A549 (cell line): ENCODE measurements around the gene TMEM39B. TPM values are rescaled to one million over a fixed set of nuclear protein-coding genes. Genes with fewer than 3 reads are reported as not detected.
A peak's percentile ranks its signal among the peaks of the same experiment; 100 is the strongest.

Source experiments
- ATAC-seq, 2 experiments: fragments of 200-7000 bp in 1 of 2; fragments of >200 bp in 1 of 2; cut with Nextera tagmentation in 1 of 2; cut with Tn5 transposase in 1 of 2; 3 replicates each; pipeline versions ENCODE4 v1.8.0 to v1.9.1; 2018 to 2020; ENCODE audit warnings: mild to moderate bottlenecking in 1 of 2, moderate library complexity in 1 of 2
- CTCF ChIA-PET: fragments of 300-600 bp; sonication (Branson Sonifier 250); formaldehyde crosslinking; extraction: SDS; loops from one replicate; lab custom pipeline; 2021; ENCODE audit warnings: antibody characterized with exemption, inconsistent platforms; lab: Yijun Ruan, JAX
- POLR2A ChIA-PET: fragments of 350-600 bp; formaldehyde crosslinking; extraction: SDS; loops from one replicate; lab custom pipeline; 2021; ENCODE audit warnings: antibody characterized with exemption, inconsistent platforms; lab: Yijun Ruan, JAX
- DNase-seq, 2 experiments: peaks; one replicate each; pipeline versions ENCODE4 v3.0.0 to v3.0.0-alpha.2; 2011 to 2016; ENCODE audit warnings: low read depth in 1 of 2, low spot score in 1 of 2
- FAIRE-seq: peaks from 2 replicates; lab custom pipeline; 2011; peaks lifted over from hg19 to GRCh38; lab: Jason Lieb, UNC
- H3K27ac ChIP-seq, 2 experiments: fragments of >200 bp; sonication (Bioruptor Twin); formaldehyde crosslinking; 3 replicates each; pipeline ENCODE4 v1.5.1; 2016 to 2017
- H3K4me1 ChIP-seq: fragments of >200 bp; sonication (Bioruptor Twin); formaldehyde crosslinking; 3 replicates; pipeline ENCODE4 v1.6.1; 2016
- H3K4me2 ChIP-seq: fragments of >200 bp; sonication (Bioruptor Twin); formaldehyde crosslinking; 3 replicates; pipeline ENCODE4 v1.6.1; 2016
- H3K4me3 ChIP-seq: fragments of >200 bp; sonication (Bioruptor Twin); formaldehyde crosslinking; 3 replicates; pipeline ENCODE4 v1.5.1; 2016
- H3K9me3 ChIP-seq: fragments of >200 bp; sonication (Bioruptor Twin); formaldehyde crosslinking; 3 replicates; pipeline ENCODE4 v1.6.1; 2016
- CBX8 ChIP-seq: fragments of 200-600 bp; sonication (generic); IDR thresholded peaks from 2 replicates; pipeline ENCODE4 v1.6.1; 2016
- FOSB ChIP-seq: fragments of 250-450 bp; sonication (Bioruptor Pico); IDR thresholded peaks from 2 replicates; pipeline ENCODE4 v1.5.0; 2020; ENCODE audit warnings: mild to moderate bottlenecking, moderate library complexity
- GATA3 ChIP-seq: IDR thresholded peaks from 2 replicates; pipeline ENCODE4 v1.6.1; 2012; ENCODE audit warnings: borderline replicate concordance
- HEYL ChIP-seq: fragments of 250-450 bp; sonication (Bioruptor Pico); IDR thresholded peaks from 2 replicates; pipeline ENCODE4 v1.8.0; 2021; ENCODE audit warnings: mild to moderate bottlenecking, moderate library complexity
- JUN ChIP-seq, 2 experiments: fragments of >200 bp; sonication (Bioruptor Twin); formaldehyde crosslinking; IDR thresholded peaks; 2 replicates in 1 of 2; 3 replicates in 1 of 2; pipeline ENCODE4 v1.6.1; 2016 to 2017
- KDM1A ChIP-seq: fragments of 200-600 bp; sonication (generic); IDR thresholded peaks from 2 replicates; pipeline ENCODE4 v1.6.1; 2016; ENCODE audit warnings: low read depth, mild to moderate bottlenecking
- KDM5A ChIP-seq: fragments of 200-600 bp; sonication (generic); IDR thresholded peaks from 2 replicates; pipeline ENCODE4 v1.6.1; 2016; ENCODE audit warnings: antibody characterized with exemption, mild to moderate bottlenecking
- MAZ ChIP-seq: fragments of 150-350 bp; IDR thresholded peaks from 2 replicates; pipeline ENCODE4 v1.6.1; 2014; ENCODE audit warnings: antibody characterized with exemption, low read depth, low read length, borderline replicate concordance
- NFE2L2 ChIP-seq: fragments of 150-350 bp; conservative IDR thresholded peaks from 2 replicates; pipeline ENCODE4 v1.6.1; 2014; ENCODE audit warnings: low read length
- NR3C1 ChIP-seq: fragments of >200 bp; sonication (Bioruptor Twin); formaldehyde crosslinking; IDR thresholded peaks from 3 replicates; pipeline ENCODE4 v1.6.1; 2017
- PBX3 ChIP-seq: IDR thresholded peaks from 2 replicates; pipeline ENCODE4 v1.6.1; 2012
- PHF8 ChIP-seq: fragments of 200-600 bp; sonication (generic); IDR thresholded peaks from 2 replicates; pipeline ENCODE4 v1.6.1; 2016; ENCODE audit warnings: low read depth, mild to moderate bottlenecking, antibody characterized with exemption, moderate library complexity, borderline replicate concordance
- RAD21 ChIP-seq, 2 experiments: fragments of >200 bp in 1 of 2; sonication (Bioruptor Twin) in 1 of 2; formaldehyde crosslinking in 1 of 2; IDR thresholded peaks in 1 of 2; conservative IDR thresholded peaks in 1 of 2; 2 replicates in 1 of 2; 3 replicates in 1 of 2; pipeline ENCODE4 v1.6.1; 2012 to 2018; ENCODE audit warnings: inconsistent platforms in 1 of 2
- RCOR1 ChIP-seq: fragments of 150-350 bp; IDR thresholded peaks from 2 replicates; pipeline ENCODE4 v1.6.1; 2014; ENCODE audit warnings: antibody characterized with exemption, low read length, low read depth
- RFX5 ChIP-seq: fragments of 450-650 bp; IDR thresholded peaks from 2 replicates; pipeline ENCODE4 v1.7.1; 2014; ENCODE audit warnings: antibody characterized with exemption, mild to moderate bottlenecking, moderate library complexity
- RNF2 ChIP-seq: fragments of 200-600 bp; sonication (generic); IDR thresholded peaks from 2 replicates; pipeline ENCODE4 v1.6.1; 2016; ENCODE audit warnings: low read depth, mild to moderate bottlenecking, antibody characterized with exemption, moderate library complexity, borderline replicate concordance
- SMC3 ChIP-seq: fragments of >200 bp; sonication (Bioruptor Twin); formaldehyde crosslinking; IDR thresholded peaks from 3 replicates; pipeline ENCODE4 v1.6.1; 2018; ENCODE audit warnings: inconsistent platforms
- SREBF2 ChIP-seq: fragments of 450-650 bp; IDR thresholded peaks from 2 replicates; pipeline ENCODE4 v1.6.1; 2014; ENCODE audit warnings: mild to moderate bottlenecking, moderate library complexity
- ZSCAN20 ChIP-seq: fragments of 250-450 bp; sonication (Bioruptor Pico); IDR thresholded peaks from 2 replicates; pipeline ENCODE4 v1.8.0; 2022; ENCODE audit warnings: mild to moderate bottlenecking, moderate library complexity
- WGBS: methylation state at CpG from one replicate; pipeline ENCODE4 v1.1.6; 2017; ENCODE audit errors: missing lambda C conversion rate; 5-methylcytosine and 5-hydroxymethylcytosine counted together
- polyA plus RNA-seq, 4 experiments: library from polyadenylated mRNA; depleted of rRNA in 3 of 4; stranded (reverse); fragments of >200 nt; fragmentation: RNase III in 1 of 4; extraction: RNeasy Plus Mini Kit Qiagen cat#74134 plus additional on column Dnase treatment in 1 of 4; gene quantifications; 2 replicates in 3 of 4; 3 replicates in 1 of 4; pipeline ENCODE4 v1.2.3, GENCODE V29; 2011 to 2017
- TF ChIP-seq, protein P1 (sequence below): IDR thresholded peaks from 2 replicates; pipeline ENCODE4 v1.6.1; 2012
- TF ChIP-seq, protein P2 (sequence below): fragments of 250-450 bp; sonication (Bioruptor Pico); IDR thresholded peaks from 2 replicates; pipeline ENCODE4 v1.5.0; 2021; ENCODE audit warnings: mild to moderate bottlenecking, moderate library complexity, borderline replicate concordance
- TF ChIP-seq, protein P3 (sequence below): fragments of >200 bp; sonication (Bioruptor Twin); formaldehyde crosslinking; IDR thresholded peaks from 3 replicates; pipeline ENCODE4 v1.6.1; 2016
- TF ChIP-seq, protein P4 (sequence below): IDR thresholded peaks from 2 replicates; pipeline ENCODE4 v1.6.1; 2012; ENCODE audit warnings: low read depth, borderline replicate concordance
- TF ChIP-seq, protein P5 (sequence below): fragments of 150-350 bp; IDR thresholded peaks from 2 replicates; pipeline ENCODE4 v1.6.1; 2014; ENCODE audit warnings: low read depth, mild to moderate bottlenecking, low read length

TMEM39B gene
- polyA plus RNA-seq, 2 of the 4 experiments (the other 2 are of a cell fraction): 8.5 to 10.8 TPM

- no peak overlapping the region for H3K27ac ChIP-seq
- H3K4me1 ChIP-seq: peaks cover 13% of the 10 kb centered on the region
- POLR2A ChIA-PET: no interaction called here
- no peak overlapping the region for H3K4me3 ChIP-seq
- CTCF ChIA-PET: no interaction called here
- FAIRE-seq: no peak
- no peak for TF ChIP-seq HEYL (CRISPR knock-in tag)
- no peak for TF ChIP-seq RFX5
- TF ChIP-seq SMC3: no peak
- no peak for TF ChIP-seq CBX8
- TF ChIP-seq, protein P1, sequence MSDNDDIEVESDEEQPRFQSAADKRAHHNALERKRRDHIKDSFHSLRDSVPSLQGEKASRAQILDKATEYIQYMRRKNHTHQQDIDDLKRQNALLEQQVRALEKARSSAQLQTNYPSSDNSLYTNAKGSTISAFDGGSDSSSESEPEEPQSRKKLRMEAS: no peak
- TF ChIP-seq GATA3: no peak
- TF ChIP-seq, protein P2, sequence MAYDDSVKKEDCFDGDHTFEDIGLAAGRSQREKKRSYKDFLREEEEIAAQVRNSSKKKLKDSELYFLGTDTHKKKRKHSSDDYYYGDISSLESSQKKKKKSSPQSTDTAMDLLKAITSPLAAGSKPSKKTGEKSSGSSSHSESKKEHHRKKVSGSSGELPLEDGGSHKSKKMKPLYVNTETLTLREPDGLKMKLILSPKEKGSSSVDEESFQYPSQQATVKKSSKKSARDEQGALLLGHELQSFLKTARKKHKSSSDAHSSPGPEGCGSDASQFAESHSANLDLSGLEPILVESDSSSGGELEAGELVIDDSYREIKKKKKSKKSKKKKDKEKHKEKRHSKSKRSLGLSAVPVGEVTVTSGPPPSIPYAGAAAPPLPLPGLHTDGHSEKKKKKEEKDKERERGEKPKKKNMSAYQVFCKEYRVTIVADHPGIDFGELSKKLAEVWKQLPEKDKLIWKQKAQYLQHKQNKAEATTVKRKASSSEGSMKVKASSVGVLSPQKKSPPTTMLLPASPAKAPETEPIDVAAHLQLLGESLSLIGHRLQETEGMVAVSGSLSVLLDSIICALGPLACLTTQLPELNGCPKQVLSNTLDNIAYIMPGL: no peak
- no peak for TF ChIP-seq NFE2L2
- no peak for TF ChIP-seq RAD21 (conservative IDR thresholded peaks at IDR 0.05 in 1 of 2, IDR thresholded peaks at IDR 0.05 in 1 of 2)
- no peak for TF ChIP-seq KDM1A
- no peak for TF ChIP-seq PBX3
- TF ChIP-seq ZSCAN20: no peak
- TF ChIP-seq MAZ: no peak
- no peak for TF ChIP-seq RCOR1
- TF ChIP-seq KDM5A: no peak
- TF ChIP-seq FOSB (CRISPR knock-in tag): no peak
- TF ChIP-seq, protein P3, sequence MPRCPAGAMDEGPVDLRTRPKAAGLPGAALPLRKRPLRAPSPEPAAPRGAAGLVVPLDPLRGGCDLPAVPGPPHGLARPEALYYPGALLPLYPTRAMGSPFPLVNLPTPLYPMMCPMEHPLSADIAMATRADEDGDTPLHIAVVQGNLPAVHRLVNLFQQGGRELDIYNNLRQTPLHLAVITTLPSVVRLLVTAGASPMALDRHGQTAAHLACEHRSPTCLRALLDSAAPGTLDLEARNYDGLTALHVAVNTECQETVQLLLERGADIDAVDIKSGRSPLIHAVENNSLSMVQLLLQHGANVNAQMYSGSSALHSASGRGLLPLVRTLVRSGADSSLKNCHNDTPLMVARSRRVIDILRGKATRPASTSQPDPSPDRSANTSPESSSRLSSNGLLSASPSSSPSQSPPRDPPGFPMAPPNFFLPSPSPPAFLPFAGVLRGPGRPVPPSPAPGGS: no peak
- TF ChIP-seq, protein P4, sequence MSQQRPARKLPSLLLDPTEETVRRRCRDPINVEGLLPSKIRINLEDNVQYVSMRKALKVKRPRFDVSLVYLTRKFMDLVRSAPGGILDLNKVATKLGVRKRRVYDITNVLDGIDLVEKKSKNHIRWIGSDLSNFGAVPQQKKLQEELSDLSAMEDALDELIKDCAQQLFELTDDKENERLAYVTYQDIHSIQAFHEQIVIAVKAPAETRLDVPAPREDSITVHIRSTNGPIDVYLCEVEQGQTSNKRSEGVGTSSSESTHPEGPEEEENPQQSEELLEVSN: no peak
- TF ChIP-seq, all 56 proteins: peak for 0
- H3K4me2 ChIP-seq: no peak overlapping the region
- ATAC-seq: no peak
- no peak for DNase-seq
- H3K9me3 ChIP-seq: no peaks in the 10 kb centered on the region
Measured at GRCh38 chr1:32060914-32061313, 11.8 kb upstream of the TMEM39B start.

GRCh38 chr1:32062867-32063230 lies 9.9 kb upstream of the TMEM39B start:
- H3K4me1 ChIP-seq: peaks cover 16% of the 10 kb centered on the region
- H3K9me3 ChIP-seq: no peaks in the 10 kb centered on the region
- 0 out of 3 replicates have a peak overlapping the region, but pooled peaks have one; percentile 3 for H3K4me2 ChIP-seq
- TF ChIP-seq NR3C1 (no peak), RNF2 (no peak), SREBF2 (no peak), JUN (IDR thresholded peaks at IDR 0.05) (no peak), PHF8 (no peak)
- TF ChIP-seq, protein P5, sequence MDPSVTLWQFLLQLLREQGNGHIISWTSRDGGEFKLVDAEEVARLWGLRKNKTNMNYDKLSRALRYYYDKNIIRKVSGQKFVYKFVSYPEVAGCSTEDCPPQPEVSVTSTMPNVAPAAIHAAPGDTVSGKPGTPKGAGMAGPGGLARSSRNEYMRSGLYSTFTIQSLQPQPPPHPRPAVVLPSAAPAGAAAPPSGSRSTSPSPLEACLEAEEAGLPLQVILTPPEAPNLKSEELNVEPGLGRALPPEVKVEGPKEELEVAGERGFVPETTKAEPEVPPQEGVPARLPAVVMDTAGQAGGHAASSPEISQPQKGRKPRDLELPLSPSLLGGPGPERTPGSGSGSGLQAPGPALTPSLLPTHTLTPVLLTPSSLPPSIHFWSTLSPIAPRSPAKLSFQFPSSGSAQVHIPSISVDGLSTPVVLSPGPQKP: no peak
- TF ChIP-seq, all 56 proteins: peak for 0
- H3K4me3 ChIP-seq: no peak overlapping the region
- CTCF ChIA-PET: interaction anchor here (0.6 to 2.1 kb wide), 21 partner anchors 9 to 398 kb away, joined by 3 to 12 read pairs (median 3); no protein-coding TSS in a partner anchor
- H3K27ac ChIP-seq: peak overlapping the region in 1 of 2 experiments; percentile 71; a peak in 3 of 6 replicates
- DNase-seq (no peak), ATAC-seq (peak in 1 of 2 experiments; percentile 23; a peak in 3 of 6 replicates), FAIRE-seq (no peak)
- WGBS: 83% methylated on average over 4 of the region's 4 CpGs
- POLR2A ChIA-PET: interaction anchor here (0.9 to 2.4 kb wide), 3 partner anchors 10 to 347 kb away, joined by 3 to 8 read pairs (median 3); partner anchors contain the start of gene TMEM39B
